Measurements from ENCODE around the gene CDON. TPM values are rescaled to one million over a fixed set of nuclear protein-coding genes. Genes with fewer than 3 reads are reported as not detected.

Gene CDON
- polyA plus RNA-seq, 3 donors: 0.01 TPM; not detected in 2

DNA sequence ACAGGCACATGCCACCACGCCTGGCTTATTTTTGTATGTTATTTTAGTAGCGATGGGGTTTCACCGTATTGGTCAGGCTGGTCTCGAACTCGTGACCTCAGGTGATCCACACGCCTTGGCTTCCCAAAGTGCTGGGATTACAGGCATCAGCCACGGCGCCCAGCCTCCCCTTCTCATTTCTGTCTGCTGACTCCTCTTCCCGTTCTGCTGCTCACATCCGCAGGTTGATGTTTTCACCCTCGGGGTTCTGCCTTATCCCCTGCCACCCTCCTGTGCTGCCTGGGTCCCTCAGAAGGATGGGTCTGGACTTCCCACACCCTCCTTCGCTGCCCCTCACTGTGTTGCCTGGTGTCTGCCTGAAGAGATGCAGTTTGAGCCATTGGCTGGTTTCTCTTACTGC lies 136.0 kb downstream of the CDON start:
- peak overlapping the region in 1 of 7 donors; percentile 9 for H3K27ac Mint-ChIP-seq
- no peaks in the 10 kb centered on the region for H3K9me3 ChIP-seq (replicated peaks in 1 of 2; ENCODE audit: control insufficient read depth in 1 of 2, insufficient read depth in 1 of 2, low read length in 2 of 2)
- no peak for TF ChIP-seq CTCF (IDR thresholded peaks at IDR 0.05)
- intact Hi-C loops (cut with micrococcal nuclease): no loop called here
- no peaks in the 10 kb centered on the region for H3K27me3 ChIP-seq (ENCODE audit: control insufficient read depth in 2 of 2, insufficient read depth in 2 of 2, low read length in 2 of 2)
- no peaks in the 10 kb centered on the region for H3K36me3 ChIP-seq (replicated peaks in 1 of 2; ENCODE audit: control insufficient read depth in 1 of 2, insufficient read depth in 2 of 2, low read length in 2 of 2)
- WGBS (ENCODE audit: insufficient coverage): 95% methylated on average over 8 of the region's 12 CpGs
- H2AFZ ChIP-seq (ENCODE audit: insufficient read depth, low read depth, low read length, poor library complexity, severe bottlenecking): no peak overlapping the region
- H3K27ac ChIP-seq (ENCODE audit: low read depth in 1 of 2, low read length in 2 of 2): no peak overlapping the region
- no peaks in the 10 kb centered on the region for H4K20me1 ChIP-seq (ENCODE audit: insufficient read depth, low read length)
- H3K4me2 ChIP-seq (replicated peaks; ENCODE audit: extremely low read depth, low read length, poor library complexity, severe bottlenecking): no peak overlapping the region
- H3K4me3 ChIP-seq (replicated peaks in 1 of 3; ENCODE audit: low read depth in 2 of 3, low read length in 3 of 3): no peak overlapping the region
- H3K9me3 Mint-ChIP-seq: no peaks in the 10 kb centered on the region
- H3K4me1 Mint-ChIP-seq: peaks cover 14% of the 10 kb centered on the region
- no peak overlapping the region for H3K4me3 Mint-ChIP-seq
- no peak overlapping the region for H3K9ac ChIP-seq (ENCODE audit: insufficient read depth, low read length, poor library complexity, severe bottlenecking)
- peaks cover 9 to 10% of the 10 kb centered on the region in 2 donors for H3K4me1 ChIP-seq (ENCODE audit: control insufficient read depth in 1 of 2, insufficient read depth in 2 of 2, low read length in 2 of 2)
- no peaks in the 10 kb centered on the region for H3K36me3 Mint-ChIP-seq
- DNase-seq: no peak
- H3K27me3 Mint-ChIP-seq (ENCODE audit: low read depth in 3 of 3): no peaks in the 10 kb centered on the region
- H3K79me2 ChIP-seq (ENCODE audit: insufficient read depth, low read length): no peaks in the 10 kb centered on the region

DNA sequence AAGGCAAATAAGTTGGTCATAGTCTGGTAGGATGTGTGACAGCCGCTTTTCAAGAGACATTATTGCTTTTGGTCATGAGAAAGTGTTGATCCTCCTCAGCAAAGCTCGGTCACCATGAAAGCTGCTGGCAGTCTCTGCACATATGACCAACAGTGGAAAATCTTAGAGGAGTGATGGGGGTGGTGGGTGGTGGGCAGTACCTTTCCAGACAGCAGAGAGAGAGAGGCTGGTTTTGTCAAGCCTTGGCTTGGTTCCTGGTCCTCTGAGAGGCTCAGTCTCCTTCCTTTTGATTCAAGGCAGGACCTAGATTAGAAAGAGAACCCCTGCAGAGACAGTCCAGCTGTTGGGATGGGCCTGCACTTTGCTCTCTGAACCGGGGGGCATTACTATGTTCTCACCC lies 136.9 kb downstream of the CDON start:
- no peaks in the 10 kb centered on the region for H3K36me3 Mint-ChIP-seq
- intact Hi-C loops (cut with micrococcal nuclease): no loop called here

More for the DNA sequence above, 136.9 kb downstream of the CDON start:
- no peaks in the 10 kb centered on the region for H4K20me1 ChIP-seq (ENCODE audit: insufficient read depth, low read length)
- no peak overlapping the region for H3K4me2 ChIP-seq (replicated peaks; ENCODE audit: extremely low read depth, low read length, poor library complexity, severe bottlenecking)
- no peaks in the 10 kb centered on the region for H3K27me3 ChIP-seq (ENCODE audit: control insufficient read depth in 2 of 2, insufficient read depth in 2 of 2, low read length in 2 of 2)
- no peak overlapping the region for H3K27ac ChIP-seq (ENCODE audit: low read depth in 1 of 2, low read length in 2 of 2)
- no peaks in the 10 kb centered on the region for H3K9me3 Mint-ChIP-seq
- H3K4me3 Mint-ChIP-seq: no peak overlapping the region
- H3K9ac ChIP-seq (ENCODE audit: insufficient read depth, low read length, poor library complexity, severe bottlenecking): no peak overlapping the region
- TF ChIP-seq CTCF (IDR thresholded peaks at IDR 0.05): no peak
- peaks cover 9 to 10% of the 10 kb centered on the region in 2 donors for H3K4me1 ChIP-seq (ENCODE audit: control insufficient read depth in 1 of 2, insufficient read depth in 2 of 2, low read length in 2 of 2)
- H2AFZ ChIP-seq (ENCODE audit: insufficient read depth, low read depth, low read length, poor library complexity, severe bottlenecking): no peak overlapping the region
- WGBS (ENCODE audit: insufficient coverage): 95% methylated on average over 2 of the region's 3 CpGs
- no peaks in the 10 kb centered on the region for H3K36me3 ChIP-seq (replicated peaks in 1 of 2; ENCODE audit: control insufficient read depth in 1 of 2, insufficient read depth in 2 of 2, low read length in 2 of 2)
- peaks cover 14% of the 10 kb centered on the region for H3K4me1 Mint-ChIP-seq
- H3K79me2 ChIP-seq (ENCODE audit: insufficient read depth, low read length): no peaks in the 10 kb centered on the region
- DNase-seq: no peak
- H3K4me3 ChIP-seq (replicated peaks in 1 of 3; ENCODE audit: low read depth in 2 of 3, low read length in 3 of 3): no peak overlapping the region
- peaks cover 0 to 1% (median 0%) of the 10 kb centered on the region in 3 donors for H3K27me3 Mint-ChIP-seq (ENCODE audit: low read depth in 3 of 3)
- H3K27ac Mint-ChIP-seq: no peak overlapping the region
- H3K9me3 ChIP-seq (replicated peaks in 1 of 2; ENCODE audit: control insufficient read depth in 1 of 2, insufficient read depth in 1 of 2, low read length in 2 of 2): no peaks in the 10 kb centered on the region

All from CD14-positive monocyte (primary cell).